ENCODE results near the gene ADAP2.
"Not testable (repeated sequence)": the region's sequence is repeated elsewhere in the genome, so short reads cannot be mapped to it uniquely, and the experiment has no call there.

The ADAP2 gene

DNA sequence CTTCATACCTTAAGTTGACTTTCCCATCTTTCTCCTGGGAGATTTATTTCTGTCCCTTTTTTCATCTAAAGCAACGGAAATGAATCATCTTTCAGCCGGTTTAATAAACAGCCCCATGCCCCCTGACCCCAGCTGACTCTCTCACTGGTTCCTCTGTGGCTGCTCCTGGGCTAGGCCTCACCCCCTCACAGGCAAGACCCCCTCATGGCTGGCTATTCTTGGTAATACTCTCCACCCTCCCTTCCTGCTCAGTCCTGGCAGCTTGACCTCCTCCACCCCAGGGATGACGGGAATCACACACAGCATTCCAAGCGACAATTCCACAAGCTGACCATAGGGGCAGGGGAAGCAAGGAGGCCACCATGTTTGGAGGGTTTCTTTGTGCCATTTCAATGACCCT lies 1.5 kb upstream of the ADAP2 start:
- FAIRE-seq (no peak), DNase-seq (ENCODE audit: insufficient read length) (no peak)
- TF ChIP-seq TAF1 (IDR thresholded peaks at IDR 0.05; ENCODE audit: borderline replicate concordance, low read depth, low read length), result no peak

DNA sequence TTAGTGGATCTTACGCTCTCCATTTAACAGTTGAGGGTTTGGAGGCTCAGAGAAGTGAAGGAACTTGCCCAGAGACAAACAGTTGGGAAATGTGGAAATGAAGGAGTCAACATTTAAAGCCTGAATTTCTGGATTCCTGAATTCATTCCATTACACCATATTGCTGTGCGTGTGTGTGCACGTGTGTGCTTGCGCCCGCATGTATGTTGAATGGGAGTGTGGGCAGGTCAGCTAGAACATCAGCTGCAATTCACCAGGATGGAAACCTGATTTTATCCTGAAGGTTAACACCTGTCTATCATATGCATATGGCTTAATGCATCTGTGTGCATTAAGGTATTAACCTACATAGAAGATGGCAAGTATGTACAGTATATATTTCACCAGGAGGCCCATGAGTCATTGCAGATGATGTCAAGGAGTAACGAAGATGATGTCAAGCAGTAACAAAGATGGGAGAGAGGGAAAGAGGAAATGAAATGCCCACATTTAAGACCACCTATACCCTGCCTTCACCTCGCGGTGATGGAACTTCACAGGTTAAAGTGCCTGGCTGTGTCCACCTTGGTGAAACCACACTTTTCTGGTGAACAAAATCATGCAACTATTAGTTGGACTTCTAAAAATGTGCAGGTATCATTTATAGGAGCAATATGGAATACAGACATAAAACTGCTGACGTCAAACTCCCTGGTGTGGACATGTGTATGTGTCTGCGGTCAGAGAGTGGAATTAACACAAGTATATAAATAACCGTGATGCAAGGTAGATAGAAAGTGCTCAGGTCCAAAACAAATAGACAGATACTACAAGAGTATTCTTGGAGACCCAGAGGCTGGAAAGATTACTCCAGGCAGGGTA lies 832 bp upstream of the ADAP2 start:
- no peak for TF ChIP-seq TAF1 (IDR thresholded peaks at IDR 0.05; ENCODE audit: borderline replicate concordance, low read depth, low read length)
- TF ChIP-seq POLR2A (IDR thresholded peaks at IDR 0.05; ENCODE audit: low read depth, low read length), result no peak
- TF ChIP-seq POLR2AphosphoS5 (IDR thresholded peaks at IDR 0.05; ENCODE audit: low read depth, low read length), result no peak
- DNase-seq (ENCODE audit: insufficient read length) (no peak), FAIRE-seq (peak; percentile 61)

GRCh38 chr17:30922235-30923030 lies 688 bp downstream of the ADAP2 start:
- FAIRE-seq (no peak), DNase-seq (ENCODE audit: insufficient read length) (peak; percentile 42)
- TF ChIP-seq POLR2A (IDR thresholded peaks at IDR 0.05; ENCODE audit: low read depth, low read length) (no peak), POLR2AphosphoS5 (IDR thresholded peaks at IDR 0.05; ENCODE audit: low read depth, low read length) (no peak), TAF1 (IDR thresholded peaks at IDR 0.05; ENCODE audit: borderline replicate concordance, low read depth, low read length) (no peak)

DNA sequence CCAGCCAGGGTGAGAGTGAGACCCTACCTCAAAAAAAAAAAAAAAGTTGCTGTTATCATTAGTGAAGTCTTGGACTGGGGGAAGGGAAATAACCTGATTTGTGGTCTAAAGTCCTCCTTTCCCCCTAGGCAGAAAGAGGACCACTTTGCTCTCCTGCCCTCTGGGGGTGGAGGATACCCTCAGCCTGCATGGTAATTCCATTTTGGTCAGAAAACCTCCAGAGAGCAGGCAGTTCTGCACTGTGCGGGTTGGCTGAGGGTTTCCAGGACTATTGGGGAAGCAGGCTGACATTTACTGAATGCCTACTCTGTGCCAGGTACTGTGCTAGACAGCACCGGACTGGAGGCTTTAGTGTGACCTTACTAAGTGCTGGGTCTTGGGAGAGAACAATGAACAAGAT lies 2.6 kb downstream of the ADAP2 start:
- FAIRE-seq (no peak), DNase-seq (ENCODE audit: insufficient read length) (no peak)
- TF ChIP-seq POLR2AphosphoS5 (IDR thresholded peaks at IDR 0.05; ENCODE audit: low read depth, low read length), result no peak
- TF ChIP-seq POLR2A (IDR thresholded peaks at IDR 0.05; ENCODE audit: low read depth, low read length), result no peak
- TF ChIP-seq TAF1 (IDR thresholded peaks at IDR 0.05; ENCODE audit: borderline replicate concordance, low read depth, low read length), result no peak

DNA sequence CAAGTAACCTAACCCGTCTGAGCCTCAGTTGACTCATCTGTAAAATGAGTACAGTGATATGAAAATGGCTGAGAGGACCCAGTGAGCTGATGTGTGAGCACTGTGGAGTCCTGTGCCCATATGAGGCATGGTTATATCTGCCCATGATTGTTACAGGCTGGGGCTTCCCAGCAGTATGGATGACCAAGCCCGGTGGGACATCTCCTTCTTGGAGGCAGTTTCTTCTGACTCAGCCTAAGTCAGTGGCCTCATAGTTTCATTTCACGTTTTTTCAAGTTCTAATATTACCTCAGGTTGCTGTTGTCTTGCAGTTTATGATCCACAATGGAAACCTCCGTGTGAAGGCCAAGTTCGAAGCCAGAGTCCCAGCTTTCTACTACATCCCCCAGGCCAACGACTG lies 4.8 kb downstream of the ADAP2 start:
- TF ChIP-seq TAF1 (IDR thresholded peaks at IDR 0.05; ENCODE audit: borderline replicate concordance, low read depth, low read length) (no peak), POLR2A (IDR thresholded peaks at IDR 0.05; ENCODE audit: low read depth, low read length) (no peak), POLR2AphosphoS5 (IDR thresholded peaks at IDR 0.05; ENCODE audit: low read depth, low read length) (no peak)
- DNase-seq (ENCODE audit: insufficient read length) (no peak), FAIRE-seq (peak; percentile 69)

DNA sequence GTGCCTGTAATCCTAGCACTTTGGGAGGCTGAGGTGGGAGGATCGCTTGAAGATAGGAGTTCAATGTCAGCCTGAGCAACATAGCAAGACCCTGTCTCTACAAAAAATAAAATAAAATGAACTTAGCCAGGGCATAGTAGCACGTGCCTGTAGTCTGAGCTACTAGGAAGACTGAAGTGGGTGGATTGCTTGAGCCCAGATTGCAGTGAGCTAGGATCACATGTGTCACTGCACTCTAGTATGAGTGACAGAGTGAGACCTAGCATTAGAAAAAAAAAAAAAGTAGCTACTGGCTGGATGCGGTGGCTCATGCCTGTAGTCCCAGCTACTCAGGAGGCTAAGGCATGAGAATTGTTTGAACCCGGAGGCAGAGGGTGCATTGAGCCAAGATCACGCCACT lies 6.0 kb downstream of the ADAP2 start:
- no peak for FAIRE-seq
- no peak for TF ChIP-seq POLR2AphosphoS5 (IDR thresholded peaks at IDR 0.05; ENCODE audit: low read depth, low read length)
- TF ChIP-seq TAF1 (IDR thresholded peaks at IDR 0.05; ENCODE audit: borderline replicate concordance, low read depth, low read length), result no peak
- DNase-seq (ENCODE audit: insufficient read length), result no peak

DNA sequence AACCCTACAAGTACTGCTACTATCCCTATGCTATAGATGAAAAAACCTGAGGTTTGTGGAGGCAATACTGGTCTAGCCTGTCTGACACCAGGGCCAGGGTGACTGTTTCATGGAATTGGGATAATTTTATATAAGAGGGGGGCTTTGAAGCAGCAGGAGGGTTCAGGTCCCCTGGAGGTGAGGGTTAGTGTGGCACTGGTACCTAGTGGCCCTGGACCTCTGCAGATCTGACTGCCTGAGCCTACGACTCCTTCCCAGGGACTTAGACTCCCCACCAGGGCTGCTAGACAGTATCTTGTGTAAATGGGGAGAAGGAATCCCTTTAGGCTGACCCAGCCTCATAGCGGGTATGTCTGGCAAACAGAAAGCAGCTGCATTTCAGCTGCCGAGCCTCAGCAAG lies 6.8 kb downstream of the ADAP2 start:
- FAIRE-seq, result no peak
- no peak for DNase-seq (ENCODE audit: insufficient read length)
- TF ChIP-seq POLR2AphosphoS5 (IDR thresholded peaks at IDR 0.05; ENCODE audit: low read depth, low read length) (no peak), POLR2A (IDR thresholded peaks at IDR 0.05; ENCODE audit: low read depth, low read length) (no peak), TAF1 (IDR thresholded peaks at IDR 0.05; ENCODE audit: borderline replicate concordance, low read depth, low read length) (no peak)

- no peak for TF ChIP-seq POLR2AphosphoS5 (IDR thresholded peaks at IDR 0.05; ENCODE audit: low read depth, low read length)
- TF ChIP-seq POLR2A (IDR thresholded peaks at IDR 0.05; ENCODE audit: low read depth, low read length), result no peak
- no peak for TF ChIP-seq TAF1 (IDR thresholded peaks at IDR 0.05; ENCODE audit: borderline replicate concordance, low read depth, low read length)
- FAIRE-seq (no peak), DNase-seq (ENCODE audit: insufficient read length) (no peak)
These were observed 7.4 kb downstream of the ADAP2 start for GRCh38 chr17:30929081-30929633.

DNA sequence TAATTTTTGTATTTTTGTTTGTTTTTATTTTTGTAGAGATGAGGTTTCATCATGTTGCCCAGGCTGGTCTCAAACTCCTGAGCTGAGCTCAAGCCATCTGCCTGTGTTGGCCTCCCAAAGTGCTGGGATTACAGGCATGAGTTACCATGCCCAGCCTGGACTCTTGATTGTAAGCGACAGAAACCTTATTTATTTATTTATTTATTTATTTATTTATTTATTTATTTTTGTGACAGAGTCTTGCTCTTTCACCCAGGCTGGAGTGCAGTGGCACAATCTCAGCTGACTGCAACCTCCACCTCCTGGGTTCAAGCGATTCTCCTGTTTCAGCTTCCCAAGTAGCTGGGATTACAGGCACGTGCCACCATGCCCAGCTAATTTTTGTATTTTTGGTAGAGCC lies 8.1 kb downstream of the ADAP2 start:
- DNase-seq (ENCODE audit: insufficient read length); FAIRE-seq: not testable (repeated sequence)

GRCh38 chr17:30930495-30930894 lies 8.8 kb downstream of the ADAP2 start:
- TF ChIP-seq TAF1 (IDR thresholded peaks at IDR 0.05; ENCODE audit: borderline replicate concordance, low read depth, low read length), result no peak
- TF ChIP-seq POLR2AphosphoS5 (IDR thresholded peaks at IDR 0.05; ENCODE audit: low read depth, low read length), result no peak
- TF ChIP-seq POLR2A (IDR thresholded peaks at IDR 0.05; ENCODE audit: low read depth, low read length), result no peak
- DNase-seq (ENCODE audit: insufficient read length), result no peak
- no peak for FAIRE-seq

DNA sequence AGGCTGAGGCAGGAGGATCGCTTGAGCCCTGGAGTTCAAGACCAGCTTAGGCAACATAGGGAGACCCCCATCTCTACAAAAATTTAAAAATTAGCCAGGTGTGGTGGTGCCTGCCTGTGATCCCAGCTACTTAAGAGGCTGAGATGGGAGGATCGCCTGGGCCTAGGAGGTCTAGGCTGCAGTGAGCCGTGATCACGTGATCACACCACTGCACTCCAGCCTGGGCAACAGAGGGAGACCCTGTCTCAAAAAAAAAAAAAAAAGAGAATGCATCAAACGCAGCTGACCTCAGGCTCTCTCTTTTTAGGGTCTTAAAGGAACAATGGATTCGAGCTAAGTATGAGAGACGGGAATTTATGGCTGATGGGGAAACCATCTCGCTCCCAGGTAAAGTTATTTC lies 9.8 kb downstream of the ADAP2 start:
- not testable (repeated sequence) for FAIRE-seq

GRCh38 chr17:30933966-30934365 lies 12.2 kb downstream of the ADAP2 start:
- DNase-seq (ENCODE audit: insufficient read length) (no peak), FAIRE-seq (no peak)
- no peak for TF ChIP-seq POLR2A (IDR thresholded peaks at IDR 0.05; ENCODE audit: low read depth, low read length)
- TF ChIP-seq POLR2AphosphoS5 (IDR thresholded peaks at IDR 0.05; ENCODE audit: low read depth, low read length), result no peak
- no peak for TF ChIP-seq TAF1 (IDR thresholded peaks at IDR 0.05; ENCODE audit: borderline replicate concordance, low read depth, low read length)

More for the DNA sequence above, 9.8 kb downstream of the ADAP2 start:
- DNase-seq (ENCODE audit: insufficient read length), result not testable (repeated sequence)
